GM21360 (cell line): ENCODE results near the gene TCEANC.
"Not testable (repeated sequence)": the region's sequence is repeated elsewhere in the genome, so short reads cannot be mapped to it uniquely, and the experiment has no call there.

Experiments
- ATAC-seq: cut with Tn5 transposase; IDR thresholded peaks from one replicate; pipeline ENCODE4 v1.9.1; 2021; ENCODE audit warnings: mild to moderate bottlenecking, moderate library complexity; ENCODE audit not compliant: unreplicated experiment

Gene TCEANC, protein sequence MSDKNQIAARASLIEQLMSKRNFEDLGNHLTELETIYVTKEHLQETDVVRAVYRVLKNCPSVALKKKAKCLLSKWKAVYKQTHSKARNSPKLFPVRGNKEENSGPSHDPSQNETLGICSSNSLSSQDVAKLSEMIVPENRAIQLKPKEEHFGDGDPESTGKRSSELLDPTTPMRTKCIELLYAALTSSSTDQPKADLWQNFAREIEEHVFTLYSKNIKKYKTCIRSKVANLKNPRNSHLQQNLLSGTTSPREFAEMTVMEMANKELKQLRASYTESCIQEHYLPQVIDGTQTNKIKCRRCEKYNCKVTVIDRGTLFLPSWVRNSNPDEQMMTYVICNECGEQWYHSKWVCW

DNA sequence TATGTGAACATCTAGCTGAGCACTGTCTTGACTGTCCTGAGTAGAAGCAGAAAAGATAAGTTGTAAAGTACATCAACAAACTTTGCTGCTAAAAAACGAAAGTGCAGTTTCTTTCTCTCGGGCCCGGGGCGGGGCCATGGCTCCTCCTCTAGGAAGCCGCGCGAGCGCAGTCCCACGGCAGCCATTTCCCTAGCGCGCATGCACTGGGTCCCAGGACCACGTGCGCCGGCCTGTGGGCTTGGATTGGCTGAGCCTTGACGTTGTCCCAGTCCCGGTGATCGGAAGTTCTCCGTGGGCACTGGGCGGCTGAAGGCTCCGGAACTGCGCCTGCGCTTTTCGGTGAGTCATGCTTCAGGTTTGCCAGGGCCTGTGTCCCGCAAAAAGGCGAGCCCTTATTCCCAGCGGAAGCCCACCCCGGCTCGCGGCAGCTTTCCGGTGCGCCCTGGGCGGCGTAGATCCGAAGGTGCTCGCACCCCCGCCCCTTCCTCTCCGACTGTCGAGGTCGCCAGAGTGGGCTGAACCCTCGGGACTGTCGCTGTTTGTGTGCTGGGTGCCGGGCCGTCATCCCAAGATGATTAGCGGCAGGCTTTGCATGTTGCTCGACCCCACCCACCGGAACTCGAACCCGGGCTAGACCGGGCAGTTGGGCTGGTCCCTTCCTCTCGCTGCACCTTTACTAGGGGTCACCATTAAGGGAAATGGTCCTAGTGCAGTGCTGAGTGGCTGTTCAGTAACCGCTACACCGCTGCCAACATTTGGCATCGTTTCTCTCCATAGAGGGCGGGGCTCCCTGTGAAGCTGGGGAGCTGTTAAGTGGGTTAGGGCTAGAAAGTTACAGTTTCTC, at the start of gene TCEANC:
Gene TCEANC, plus strand, starts transcription at position 292 of the 844 bp plus-strand sequence. CDS start 9,368 bp downstream, outside the sequence.
- ATAC-seq = peak; percentile 98

DNA sequence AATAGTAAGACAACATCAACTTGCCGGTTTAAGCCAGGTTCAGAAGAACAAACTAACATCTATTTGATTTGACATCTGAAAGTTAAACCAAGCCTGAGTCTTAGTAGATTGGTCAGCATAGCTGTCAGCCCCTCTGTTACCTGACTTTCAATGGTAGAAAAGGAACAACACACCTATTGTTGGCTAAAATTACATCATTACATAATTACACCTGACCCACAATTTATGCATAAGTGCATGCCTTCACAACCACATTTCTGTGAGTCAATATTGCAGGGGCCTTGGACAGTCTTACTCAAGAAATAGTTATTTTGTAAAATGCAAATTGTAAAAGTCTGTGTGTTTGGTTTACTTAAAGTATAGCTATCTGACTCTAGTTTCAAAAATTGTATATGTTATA, 47.3 kb upstream of the TCEANC start:
- no peak for ATAC-seq

DNA sequence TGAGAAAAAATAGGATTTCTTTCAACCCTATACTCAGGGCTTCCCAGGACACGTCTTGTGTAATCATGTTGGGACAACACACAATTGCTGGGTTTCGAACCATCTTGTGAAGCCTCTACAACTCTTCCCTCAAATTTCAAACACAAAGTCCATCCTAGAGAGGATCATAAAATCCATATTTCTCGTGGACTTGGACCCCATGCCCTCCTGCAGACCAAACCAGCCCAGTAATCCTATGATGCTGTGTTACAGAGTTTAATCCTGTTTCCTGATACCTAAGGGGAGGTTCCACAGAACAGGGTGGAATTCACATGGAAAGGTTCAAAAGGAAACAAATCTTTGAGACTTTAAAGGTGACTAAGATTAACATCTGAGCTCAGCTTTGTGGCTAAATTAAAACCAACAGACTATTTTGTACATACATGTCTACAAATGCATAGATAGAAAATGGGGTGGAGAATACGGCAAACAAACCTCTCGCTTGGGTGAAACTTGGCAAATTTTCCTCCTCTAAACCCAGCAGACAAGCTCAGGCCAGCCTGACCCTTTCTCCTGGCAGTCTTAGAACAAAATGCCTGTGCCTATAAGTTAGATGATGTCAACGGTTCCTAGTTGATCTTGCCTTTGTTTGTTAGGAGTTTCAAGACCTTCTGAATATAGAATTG, 45.5 kb upstream of the TCEANC start:
- ATAC-seq = no peak

DNA sequence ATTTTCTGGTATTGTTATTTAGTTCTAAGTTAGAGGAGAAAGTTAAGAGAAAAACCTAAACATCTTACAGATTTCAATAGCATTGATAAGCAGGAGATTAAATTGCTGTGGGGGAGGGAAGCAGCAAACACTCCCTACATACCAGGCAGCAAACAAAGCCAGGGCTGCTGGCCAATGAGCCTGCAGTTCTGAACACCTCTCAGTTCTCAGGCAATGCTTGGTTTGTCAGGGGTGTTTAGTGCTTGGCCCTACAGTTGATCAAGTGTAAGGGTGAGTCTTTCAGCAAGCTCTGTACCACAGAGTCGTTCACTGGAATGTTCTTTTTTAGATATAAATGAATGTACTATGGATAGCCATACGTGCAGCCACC, 45.0 kb upstream of the TCEANC start:
- no peak for ATAC-seq

DNA sequence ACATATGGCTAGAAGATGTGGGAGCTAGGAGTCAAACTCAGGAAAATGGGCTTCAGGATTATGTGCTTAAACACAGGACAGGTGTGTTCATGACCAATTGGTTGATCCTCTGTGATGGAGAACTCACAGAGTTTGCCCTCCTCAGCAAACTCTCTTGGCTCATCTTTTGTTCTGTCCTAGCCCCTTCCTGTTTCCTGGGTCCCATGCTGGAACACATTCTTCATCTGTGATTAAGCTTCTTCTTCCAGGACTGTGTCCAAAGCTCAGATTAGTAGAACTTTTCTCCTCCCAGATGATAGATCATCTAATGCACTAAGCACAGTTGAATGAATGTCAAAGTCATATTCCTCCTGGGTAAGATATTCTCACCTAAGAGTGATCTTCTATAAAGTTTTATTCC, 38.8 kb upstream of the TCEANC start:
- no peak for ATAC-seq

DNA sequence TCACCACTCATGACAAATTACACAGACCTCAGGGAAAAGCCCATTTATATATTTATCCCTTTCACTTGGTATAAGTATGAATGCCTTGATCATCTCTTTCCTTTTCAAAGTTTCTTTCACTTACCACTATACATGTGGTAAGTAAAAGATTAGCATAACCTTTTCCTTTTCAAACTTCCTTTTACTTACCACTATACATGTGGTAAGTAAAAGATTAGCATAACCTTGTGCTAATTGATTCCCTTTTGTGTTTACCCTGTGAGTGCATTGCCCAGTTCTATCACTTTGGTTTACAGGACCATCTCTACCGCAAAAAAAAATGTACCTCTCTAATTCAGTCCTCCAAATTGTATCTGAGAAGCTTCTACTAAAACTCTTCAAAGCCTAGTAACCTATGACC, 32.7 kb upstream of the TCEANC start:
- ATAC-seq = no peak

DNA sequence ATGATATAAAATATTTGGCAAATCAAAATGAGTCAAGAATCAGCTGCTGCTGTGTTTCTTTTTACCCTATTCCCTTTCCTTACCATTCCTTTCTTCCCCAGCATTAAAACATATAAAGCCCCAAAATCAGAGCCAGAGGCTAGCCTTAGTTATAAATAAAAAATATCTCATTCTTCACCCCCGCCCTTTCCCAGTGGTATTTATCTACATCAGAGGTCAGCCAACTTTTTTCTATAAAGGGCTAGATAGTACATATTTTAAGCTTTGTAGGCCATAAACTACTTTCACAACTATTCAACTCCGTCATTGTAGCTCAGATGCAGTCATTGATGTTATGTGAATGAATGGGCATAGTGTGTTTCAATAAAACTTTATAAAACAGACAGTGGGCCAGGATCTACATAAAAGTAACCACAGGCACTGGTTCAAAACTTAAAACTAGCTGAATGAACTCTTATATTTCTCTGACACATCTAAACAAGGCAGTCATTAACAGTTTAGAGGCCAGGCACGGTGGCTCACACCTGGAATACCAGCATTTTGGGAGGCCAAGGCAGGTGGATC, 30.5 kb upstream of the TCEANC start:
- ATAC-seq = no peak

DNA sequence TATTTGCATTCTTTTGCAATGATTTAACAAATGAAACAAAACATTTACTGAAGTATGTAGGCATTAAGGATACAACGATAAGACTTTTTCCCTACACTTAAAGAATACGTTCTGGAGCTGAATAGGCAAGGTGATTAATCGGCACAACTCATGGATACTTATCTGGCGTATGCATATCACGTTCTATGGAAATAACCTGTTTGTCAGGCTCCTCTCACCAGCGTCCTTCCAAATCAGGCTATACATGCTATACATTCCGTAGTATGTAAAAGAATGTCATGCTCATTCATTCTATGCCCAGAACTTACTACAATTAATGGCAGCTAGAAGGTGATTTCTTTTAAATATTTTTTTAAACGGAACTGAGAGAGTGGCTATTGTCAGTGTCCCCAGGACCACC, 25.6 kb upstream of the TCEANC start:
- no peak for ATAC-seq

DNA sequence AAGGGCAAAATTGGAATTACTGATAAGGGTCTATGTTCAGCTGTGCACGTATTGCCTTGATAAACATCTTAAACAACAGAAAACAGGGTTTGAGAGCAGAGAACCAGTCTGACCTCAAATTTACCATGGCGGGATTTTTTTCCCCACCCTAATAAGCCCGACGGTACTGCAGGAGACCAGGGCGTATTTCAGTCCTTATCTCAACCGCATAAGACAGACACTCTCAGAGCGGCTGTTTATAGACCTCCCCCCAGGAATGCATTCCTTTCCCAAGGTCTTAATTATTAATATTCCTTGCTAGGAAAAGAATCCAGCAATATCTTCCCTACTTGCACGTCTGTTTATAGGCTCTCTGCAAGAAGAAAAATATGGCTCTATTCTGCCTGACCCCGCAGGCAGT, 15.7 kb upstream of the TCEANC start:
- not testable (repeated sequence) for ATAC-seq

DNA sequence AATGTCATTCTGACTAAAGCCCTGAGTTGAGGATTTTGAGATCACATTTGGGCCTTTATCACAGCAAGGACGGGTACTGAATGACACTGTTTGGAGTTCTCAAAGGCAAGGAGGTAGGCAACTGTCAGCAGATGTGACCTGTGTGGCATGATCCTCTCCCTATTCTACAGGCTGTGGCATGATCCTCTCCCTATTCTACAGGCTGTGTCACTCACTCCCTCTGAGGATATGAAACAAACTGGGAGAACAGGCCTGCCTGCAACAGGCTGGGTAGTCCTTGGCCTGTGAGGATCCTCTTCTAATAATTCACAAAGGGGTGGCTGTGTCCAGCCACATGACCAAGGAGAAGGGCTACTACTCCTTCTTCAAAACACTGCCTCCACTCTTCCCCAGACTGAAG, 14.9 kb upstream of the TCEANC start:
- ATAC-seq = no peak

DNA sequence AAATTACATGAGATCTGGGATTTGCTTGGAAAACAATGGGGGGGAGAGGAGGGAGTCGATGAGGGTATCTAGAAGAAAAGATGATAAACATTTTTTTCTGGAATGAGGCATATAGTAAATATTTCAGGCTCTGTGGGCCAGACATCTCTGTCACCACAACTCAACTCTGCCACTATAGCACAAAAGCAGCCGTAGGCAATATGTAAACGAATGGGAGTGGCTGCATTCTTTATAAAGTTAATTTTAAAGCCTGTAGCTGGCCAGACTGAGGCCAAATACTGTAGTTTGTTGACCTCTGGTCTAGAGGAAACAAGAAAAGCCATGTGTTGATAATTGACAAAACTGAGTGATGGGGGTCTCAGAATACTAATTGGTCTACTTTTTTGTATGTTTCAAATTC, 14.1 kb upstream of the TCEANC start:
- ATAC-seq = no peak

DNA sequence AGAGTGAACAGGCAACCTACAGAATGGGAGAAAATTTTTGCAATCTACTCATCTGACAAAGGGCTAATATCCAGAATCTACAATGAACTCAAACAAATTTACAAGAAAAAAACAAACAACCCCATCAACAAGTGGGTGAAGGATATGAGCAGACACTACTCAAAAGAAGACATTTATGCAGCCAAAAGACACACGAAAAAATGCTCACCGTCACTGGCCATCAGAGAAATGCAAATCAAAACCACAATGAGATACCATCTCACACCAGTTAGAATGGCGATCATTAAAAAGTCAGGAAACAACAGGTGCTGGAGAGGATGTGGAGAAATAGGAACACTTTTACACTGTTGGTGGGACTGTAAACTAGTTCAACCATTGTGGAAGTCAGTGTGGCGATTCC, 11.3 kb upstream of the TCEANC start:
- not testable (repeated sequence) for ATAC-seq

DNA sequence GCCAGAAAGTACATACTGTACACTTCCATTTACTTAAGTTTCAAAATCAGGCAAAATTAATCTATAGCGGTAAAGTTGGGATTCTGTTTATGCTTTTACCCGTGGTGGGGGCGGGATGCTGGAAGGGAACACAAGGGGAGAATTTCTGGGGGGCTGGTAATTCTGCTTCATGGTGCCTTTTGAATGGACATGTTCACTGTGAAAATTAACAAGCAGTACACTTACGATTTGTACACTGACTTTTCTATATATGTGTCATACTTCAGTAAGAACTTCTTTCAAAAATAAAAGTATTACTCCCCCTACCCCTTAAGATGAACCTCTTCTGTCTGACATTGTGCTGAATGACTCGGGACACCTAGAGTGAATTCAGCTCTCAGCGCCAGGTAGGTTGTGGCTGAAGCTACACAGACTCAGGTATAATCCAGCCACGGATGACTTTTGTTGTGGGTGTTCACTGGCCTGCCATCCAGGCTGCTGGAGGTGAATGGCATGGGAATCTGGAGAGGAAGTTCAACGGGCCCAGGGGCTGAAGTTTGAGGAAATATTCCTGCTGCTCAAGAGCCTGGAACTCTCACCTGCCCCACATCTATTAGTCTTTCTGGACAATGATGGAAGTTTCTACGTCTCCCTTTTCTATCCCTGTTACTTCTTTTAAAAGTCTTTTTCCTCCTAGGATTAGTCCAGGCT, 7.3 kb upstream of the TCEANC start:
- ATAC-seq = no peak

DNA sequence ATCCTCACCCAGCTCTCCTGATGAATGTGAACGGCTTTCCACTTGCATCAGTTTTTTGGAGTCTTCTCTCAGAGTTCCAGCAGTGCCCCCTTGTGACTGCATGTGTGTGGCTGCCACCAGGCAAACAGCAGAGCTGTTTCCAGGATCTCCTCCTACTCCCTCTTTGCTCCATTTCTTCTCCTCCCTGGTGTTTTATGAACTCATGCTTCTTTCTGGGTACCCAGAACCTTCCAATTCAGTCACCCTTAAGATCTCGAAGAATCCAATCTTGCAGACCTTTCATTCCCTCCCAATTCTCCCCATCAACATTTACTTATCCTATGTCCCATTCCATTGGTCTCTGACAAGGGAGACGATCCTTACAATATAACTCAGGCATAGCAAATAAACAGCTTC, 6.8 kb upstream of the TCEANC start:
- no peak for ATAC-seq

DNA sequence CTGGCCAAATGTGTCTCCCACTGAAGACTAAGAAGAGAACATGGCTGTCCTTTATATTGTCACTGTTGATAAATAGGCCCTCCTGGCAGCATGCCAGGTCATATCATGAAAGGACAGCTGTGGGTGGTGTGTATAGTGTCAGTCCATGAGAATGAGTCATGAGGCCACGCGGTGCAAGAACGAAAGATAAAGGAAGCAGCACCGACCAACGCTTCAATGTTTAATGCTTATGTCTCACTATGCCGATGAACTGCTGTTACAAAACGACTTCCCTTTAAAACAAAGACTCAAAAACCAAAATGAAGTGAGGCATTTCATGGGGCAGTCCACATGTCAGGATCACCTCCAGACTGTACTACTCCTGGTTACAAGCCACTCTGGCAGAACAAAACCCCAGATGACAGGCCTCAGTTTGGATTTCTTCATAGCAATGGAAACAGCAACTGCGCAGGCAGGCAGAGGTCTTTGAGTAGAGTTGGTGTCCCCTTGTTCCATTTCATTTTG, 5.2 kb upstream of the TCEANC start:
- ATAC-seq = no peak

DNA sequence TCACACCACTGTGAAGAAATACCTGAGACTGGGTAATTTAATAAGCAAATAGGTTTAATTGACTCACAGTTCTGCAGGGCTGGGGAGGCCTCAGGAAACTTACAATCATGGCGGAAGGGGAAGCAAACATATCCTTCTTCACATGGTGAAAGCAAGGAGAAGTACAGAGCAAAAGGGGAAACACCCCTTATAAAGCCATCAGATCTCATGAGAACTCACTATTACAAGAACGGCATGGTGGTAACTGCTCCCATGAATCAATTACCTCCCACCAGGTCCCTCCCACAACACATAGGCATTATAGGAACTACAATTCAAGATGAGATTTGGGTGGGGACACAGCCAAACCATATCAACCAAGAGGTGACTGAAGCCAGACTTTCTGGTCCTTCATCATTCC, 4.6 kb upstream of the TCEANC start:
- ATAC-seq = not testable (repeated sequence)

DNA sequence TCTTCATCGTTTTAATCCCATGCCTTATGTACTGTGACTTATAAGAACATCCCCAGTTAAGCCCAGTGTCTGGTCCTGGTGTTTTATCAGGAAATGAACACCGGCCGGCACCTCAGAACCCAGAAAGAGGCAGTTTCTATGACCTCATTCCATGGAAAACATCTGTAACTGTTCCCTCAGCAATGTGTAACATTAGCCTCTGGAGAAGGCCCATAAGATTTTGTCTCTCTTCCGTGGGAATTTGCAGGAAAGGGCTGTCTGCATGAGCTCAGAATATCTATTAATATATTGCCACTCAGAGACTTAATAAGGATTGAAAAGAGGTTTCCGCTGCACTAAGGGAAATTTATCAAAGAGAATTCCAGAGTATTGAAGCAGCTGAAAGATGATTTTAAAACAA, 3.1 kb upstream of the TCEANC start:
- ATAC-seq = no peak

DNA sequence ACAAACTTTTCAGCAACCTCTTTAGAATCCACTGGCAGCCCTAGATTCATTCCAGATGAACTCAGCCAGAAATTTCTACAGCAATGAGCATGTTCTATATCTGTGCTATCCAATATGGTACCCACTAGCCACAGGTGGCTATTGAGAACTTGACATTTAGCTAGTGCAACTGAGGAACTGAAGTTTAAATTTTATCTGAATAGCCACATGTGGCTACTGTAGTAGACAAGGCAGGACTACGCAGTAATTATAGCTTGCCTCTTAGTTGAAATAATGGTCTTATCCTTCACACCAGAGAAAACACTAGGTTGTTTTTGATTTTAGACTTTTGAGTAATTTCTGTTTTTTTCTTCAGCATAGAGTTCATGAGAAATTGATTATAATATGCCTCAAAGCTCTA, 2.6 kb upstream of the TCEANC start:
- ATAC-seq = no peak

DNA sequence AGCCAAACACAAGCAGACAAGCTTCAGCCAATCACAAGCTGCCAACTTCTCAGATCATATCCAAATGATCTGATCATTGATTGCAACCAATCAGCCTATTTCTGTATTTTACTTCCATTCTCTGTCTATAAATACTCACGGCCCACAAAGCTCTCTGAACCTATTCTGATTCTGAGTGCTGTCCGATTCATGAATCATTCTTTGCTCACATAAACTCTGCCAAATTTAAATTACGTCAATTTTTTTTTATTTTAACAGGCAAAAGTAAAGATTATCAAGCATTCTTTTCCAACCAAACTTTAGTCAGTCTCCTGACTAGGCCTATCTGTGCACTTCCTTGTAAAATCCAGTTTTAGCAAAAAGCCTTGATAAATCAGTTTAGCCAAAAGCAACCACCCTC, 1.8 kb upstream of the TCEANC start:
- ATAC-seq = no peak

DNA sequence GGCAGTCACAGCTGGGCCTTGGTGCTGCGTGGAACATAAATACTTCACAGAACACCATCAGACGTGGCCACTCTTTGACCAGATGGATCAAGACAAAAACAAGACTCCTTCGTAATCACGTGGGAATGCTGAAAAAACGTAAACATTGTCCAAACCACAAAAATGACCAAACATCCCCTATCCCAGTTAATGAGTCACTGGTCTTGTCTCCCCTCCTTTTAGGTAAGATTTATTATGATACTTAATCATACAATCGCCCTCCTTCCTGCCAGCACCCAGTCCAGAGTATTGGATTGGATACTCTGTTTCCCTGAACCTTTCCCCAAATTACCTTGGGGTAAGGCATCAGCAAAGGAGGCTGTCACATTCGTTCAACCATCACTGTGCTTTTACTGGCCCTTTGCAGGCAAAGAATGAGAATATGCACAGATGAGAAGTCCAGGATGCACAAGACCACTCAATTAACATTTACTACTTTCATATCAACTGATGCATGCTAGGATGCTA, 601 bp upstream of the TCEANC start:
- ATAC-seq = no peak
